ENCODE data around the gene FLT1.

FLT1 gene

GRCh38 chr13:28539625-28540286 is 44.8 kb upstream of the FLT1 start:
- intact Hi-C loops (cut with DNase I; ENCODE audit: low total_unique reads) = no loop called here
- TF ChIP-seq CTCF (IDR thresholded peaks at IDR 0.05) = no peak
- Histone ChIP-seq H3K36me3 (no peaks in the 10 kb centered on the region), H3K4me3 (no peak overlapping the region), H3K4me1 (no peaks in the 10 kb centered on the region), H3K9me3 (peaks cover 0 to 9% (median 0%) of the 10 kb centered on the region in 3 donors), H3K27ac (no peak overlapping the region), H3K27me3 (peaks cover 0 to 9% of the 10 kb centered on the region in 2 donors)
- no peak for DNase-seq

GRCh38 chr13:28538932-28539331 is 44.0 kb upstream of the FLT1 start:
- Histone ChIP-seq H3K4me3 (no peak overlapping the region), H3K27me3 (peaks cover 0 to 15% of the 10 kb centered on the region in 2 donors), H3K27ac (no peak overlapping the region), H3K4me1 (no peaks in the 10 kb centered on the region), H3K36me3 (no peaks in the 10 kb centered on the region), H3K9me3 (peaks cover 0 to 5% (median 0%) of the 10 kb centered on the region in 3 donors)
- intact Hi-C loops (cut with DNase I; ENCODE audit: low total_unique reads) = no loop called here
- no peak for TF ChIP-seq CTCF (IDR thresholded peaks at IDR 0.05)
- DNase-seq = no peak

GRCh38 chr13:28537171-28537570 is 42.2 kb upstream of the FLT1 start:
- TF ChIP-seq CTCF (IDR thresholded peaks at IDR 0.05) = no peak
- intact Hi-C loops (cut with DNase I; ENCODE audit: low total_unique reads) = no loop called here
- peaks cover 0 to 10% (median 9%) of the 10 kb centered on the region in 4 donors for H3K4me1 ChIP-seq
- no peak overlapping the region for H3K4me3 ChIP-seq
- peaks cover 0 to 25% of the 10 kb centered on the region in 2 donors for H3K27me3 ChIP-seq
- DNase-seq = no peak
- no peaks in the 10 kb centered on the region for H3K9me3 ChIP-seq
- H3K36me3 ChIP-seq = no peaks in the 10 kb centered on the region
- H3K27ac ChIP-seq = no peak overlapping the region

GRCh38 chr13:28536371-28536770 is 41.4 kb upstream of the FLT1 start:
- intact Hi-C loops (cut with DNase I; ENCODE audit: low total_unique reads) = no loop called here
- Histone ChIP-seq H3K9me3 (no peaks in the 10 kb centered on the region), H3K4me3 (no peak overlapping the region), H3K36me3 (no peaks in the 10 kb centered on the region), H3K27me3 (peaks cover 0 to 31% of the 10 kb centered on the region in 2 donors), H3K27ac (no peak overlapping the region), H3K4me1 (peaks cover 0 to 18% (median 16%) of the 10 kb centered on the region in 4 donors)
- DNase-seq = no peak
- TF ChIP-seq CTCF (IDR thresholded peaks at IDR 0.05) = no peak

- H3K27ac ChIP-seq = no peak overlapping the region
- intact Hi-C loops (cut with DNase I; ENCODE audit: low total_unique reads) = no loop called here
- peaks cover 0 to 24% (median 21%) of the 10 kb centered on the region in 4 donors for H3K4me1 ChIP-seq
- H3K4me3 ChIP-seq = no peak overlapping the region
- peaks cover 0 to 37% of the 10 kb centered on the region in 2 donors for H3K27me3 ChIP-seq
- no peaks in the 10 kb centered on the region for H3K9me3 ChIP-seq
- H3K36me3 ChIP-seq = no peaks in the 10 kb centered on the region
- no peak for DNase-seq
- no peak for TF ChIP-seq CTCF (IDR thresholded peaks at IDR 0.05)
Observed at GRCh38 chr13:28535734-28536133, 40.8 kb upstream of the FLT1 start.

All from tibial artery (tissue), 4 donors.